Measurements from ENCODE around the gene NKX2-2.

The NKX2-2 gene

DNA sequence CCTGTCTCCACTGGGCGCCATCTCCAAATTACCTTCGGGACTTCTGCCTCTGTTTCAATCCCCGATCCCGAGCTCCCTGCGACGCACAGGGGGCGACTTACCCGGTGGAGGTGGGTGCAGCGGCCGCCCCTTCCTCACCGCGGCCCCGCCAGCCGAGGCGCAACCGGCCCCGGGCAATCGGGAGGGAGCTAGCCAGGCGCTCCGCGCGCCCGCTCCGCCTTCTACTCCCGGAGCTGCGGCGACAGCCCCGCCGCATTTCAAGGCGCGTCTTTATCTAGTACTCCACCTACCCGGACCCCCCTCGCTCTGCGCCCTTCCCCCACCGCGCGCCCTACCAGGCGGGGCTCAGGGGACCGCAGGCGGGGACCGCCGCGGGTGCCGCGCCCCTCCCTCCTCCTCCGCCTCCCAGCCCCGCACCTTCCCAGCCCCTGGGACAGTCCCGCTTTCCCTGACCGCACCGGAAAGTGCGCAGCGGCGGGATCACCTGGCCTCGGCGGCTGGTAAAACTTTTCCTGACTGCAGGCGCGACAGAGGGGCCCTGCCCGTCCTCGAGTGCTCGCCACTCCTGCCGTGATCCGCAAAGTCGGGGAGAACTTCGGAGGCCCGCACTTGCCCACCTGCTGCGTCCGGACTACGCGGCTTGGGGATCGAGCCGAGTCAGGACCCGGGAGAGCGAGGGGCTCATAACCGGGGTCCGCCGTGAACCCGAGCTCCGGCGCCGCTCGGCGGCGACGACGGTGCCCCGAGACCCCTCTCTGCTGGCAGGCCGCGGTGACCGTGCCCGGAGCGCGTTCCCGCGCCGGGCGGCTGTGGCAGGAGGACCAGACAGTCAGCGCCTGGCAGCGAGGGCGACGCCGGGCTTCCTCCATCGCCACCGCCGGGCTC is 8.0 kb upstream of the NKX2-2 start:
- no peak for FAIRE-seq

DNA sequence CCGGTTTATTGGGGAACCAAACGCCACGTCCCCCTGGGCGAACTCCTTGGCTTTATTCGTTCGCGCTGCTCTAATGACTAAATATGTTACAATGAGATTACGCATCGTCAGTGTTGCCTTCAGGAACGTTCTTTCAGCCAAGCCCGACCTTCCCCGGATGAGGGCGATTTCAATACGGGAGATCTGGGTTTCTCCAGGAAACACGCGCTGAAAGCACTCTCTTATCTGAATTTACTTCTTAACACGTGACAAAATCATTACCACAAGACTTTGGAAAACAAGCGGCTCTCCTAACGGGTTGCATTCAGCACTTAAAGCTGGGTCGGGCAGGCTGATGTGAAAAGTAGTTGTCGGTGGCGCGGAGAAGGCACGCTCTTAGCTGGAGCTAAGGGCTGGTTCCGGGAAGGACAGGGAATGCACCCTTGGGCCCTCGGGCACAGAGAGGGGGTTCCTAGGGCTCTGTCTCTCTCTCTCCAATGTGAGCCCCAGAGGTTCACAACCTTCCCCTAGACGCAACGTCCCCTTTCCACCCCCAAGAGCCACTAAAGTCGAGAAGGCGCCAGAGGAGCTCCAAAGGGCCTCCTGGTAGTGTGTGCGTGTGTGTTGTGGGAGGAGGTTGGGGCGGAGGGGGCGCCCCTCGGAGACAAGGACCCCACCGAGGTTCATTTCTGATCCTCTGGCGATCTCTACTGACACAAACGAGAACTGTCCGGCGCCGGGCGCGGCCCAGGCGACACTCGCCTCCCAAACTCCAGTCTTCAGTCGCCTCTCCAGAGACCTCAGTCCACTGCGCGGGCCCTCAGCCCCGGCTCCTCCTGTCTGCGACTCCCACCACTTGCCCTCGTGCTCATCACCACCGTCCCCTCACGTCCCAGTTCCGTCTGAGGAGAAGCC is 7.1 kb upstream of the NKX2-2 start:
- no peak for FAIRE-seq

- FAIRE-seq, result no peak
These were observed 5.3 kb upstream of the NKX2-2 start for GRCh38 chr20:21519136-21519584.

- no peak for FAIRE-seq
These were observed 4.6 kb upstream of the NKX2-2 start for GRCh38 chr20:21518292-21518991.

DNA sequence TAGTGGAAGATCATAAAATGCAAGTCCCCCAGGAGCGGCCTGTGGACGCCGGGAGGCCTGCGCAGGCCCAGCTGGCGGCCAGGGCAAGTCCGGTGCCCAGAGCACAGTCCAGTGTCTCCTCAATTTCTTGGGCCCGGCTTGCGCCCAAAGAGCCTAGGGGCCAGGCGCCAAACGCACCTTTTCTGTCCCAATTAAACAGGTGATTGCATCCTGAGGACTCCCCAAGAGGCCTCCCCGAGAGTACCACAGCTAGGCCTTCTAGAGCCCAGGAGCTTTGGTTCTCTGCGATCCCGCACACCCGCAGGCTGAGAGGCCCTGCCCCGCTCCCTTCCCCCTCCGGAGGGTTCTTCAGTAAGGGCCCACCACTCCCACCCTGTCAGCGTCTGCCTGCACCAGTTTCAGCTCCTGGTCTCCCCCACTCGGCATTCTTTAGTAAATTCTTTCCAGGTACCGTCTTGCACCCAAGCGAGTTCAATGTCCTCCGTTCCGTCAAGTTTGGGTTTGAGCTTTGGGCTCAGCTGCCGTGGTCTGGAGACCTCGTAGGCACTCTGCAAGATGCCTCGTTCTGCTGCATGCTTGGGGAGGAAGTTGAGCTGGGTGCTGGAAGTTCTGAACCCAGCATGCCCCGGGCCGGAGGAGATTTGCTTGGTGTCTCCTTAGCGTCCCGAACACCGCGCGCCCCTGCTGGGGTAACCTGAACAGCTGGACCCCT is 3.9 kb upstream of the NKX2-2 start:
- FAIRE-seq, result no peak

- no peak for FAIRE-seq
These were observed 3.1 kb upstream of the NKX2-2 start for GRCh38 chr20:21516861-21517565.

DNA sequence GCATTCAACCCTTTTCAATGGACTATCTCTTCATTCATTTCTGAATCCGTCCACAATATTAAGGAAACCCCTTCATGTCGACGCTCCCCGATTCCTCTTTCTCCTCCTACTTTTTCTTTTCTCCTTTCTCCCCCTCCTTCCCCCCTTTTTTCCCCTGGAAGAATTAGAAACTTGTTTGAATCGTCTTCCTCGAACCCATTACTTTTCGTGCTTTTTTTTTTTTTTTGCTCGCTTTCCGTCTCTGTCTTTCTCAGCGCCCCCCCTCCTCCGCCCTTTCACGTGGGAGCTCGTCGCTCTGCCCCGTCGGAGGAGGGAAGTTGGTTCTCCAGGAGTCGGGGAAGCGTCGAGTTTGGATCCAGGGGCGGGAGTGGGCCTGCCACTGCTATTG is 2.3 kb upstream of the NKX2-2 start:
- FAIRE-seq, result no peak

DNA sequence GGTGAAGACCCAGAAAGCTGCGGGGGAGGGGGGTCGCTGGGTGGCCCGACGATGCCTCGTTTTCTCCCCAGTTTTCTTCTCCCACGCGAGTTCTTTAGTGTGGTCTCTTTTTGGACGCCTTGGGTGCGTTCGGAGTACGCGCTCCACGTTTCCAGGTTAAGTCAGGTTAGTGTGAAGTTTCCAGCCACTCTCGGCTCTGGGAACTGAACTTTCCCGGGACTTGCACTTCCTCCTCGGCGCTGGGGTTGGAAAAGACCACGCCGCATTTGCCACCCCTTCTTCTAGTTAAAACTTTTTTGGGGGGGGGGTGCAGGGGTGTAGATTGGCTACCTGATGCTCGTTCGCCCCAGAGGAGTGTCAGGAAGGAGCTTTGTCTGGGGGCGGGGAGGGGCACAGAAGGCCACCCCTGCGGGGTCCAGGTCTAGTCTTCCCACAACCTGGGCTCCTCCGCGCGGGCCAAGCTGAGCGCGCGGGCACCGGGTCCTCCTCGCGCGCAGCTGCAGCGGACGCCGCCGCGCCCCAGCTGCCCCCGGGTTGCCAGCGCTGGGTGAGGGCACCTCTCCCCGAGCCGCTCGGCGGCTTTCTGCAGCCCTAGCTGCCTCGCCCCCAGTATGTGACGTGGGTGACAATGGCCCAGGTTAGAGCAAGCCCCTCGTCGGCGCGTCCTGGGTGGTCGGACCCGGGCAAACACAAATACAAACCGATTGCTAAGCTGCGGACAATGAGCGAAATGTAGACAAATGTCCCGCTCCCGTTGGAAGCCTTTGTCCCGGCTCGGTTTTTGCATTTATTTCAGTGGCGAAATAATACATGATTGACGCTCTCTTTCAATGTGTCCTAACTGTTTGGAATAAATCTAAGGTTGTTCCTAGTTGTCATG is 1.7 kb upstream of the NKX2-2 start:
- FAIRE-seq, result no peak

DNA sequence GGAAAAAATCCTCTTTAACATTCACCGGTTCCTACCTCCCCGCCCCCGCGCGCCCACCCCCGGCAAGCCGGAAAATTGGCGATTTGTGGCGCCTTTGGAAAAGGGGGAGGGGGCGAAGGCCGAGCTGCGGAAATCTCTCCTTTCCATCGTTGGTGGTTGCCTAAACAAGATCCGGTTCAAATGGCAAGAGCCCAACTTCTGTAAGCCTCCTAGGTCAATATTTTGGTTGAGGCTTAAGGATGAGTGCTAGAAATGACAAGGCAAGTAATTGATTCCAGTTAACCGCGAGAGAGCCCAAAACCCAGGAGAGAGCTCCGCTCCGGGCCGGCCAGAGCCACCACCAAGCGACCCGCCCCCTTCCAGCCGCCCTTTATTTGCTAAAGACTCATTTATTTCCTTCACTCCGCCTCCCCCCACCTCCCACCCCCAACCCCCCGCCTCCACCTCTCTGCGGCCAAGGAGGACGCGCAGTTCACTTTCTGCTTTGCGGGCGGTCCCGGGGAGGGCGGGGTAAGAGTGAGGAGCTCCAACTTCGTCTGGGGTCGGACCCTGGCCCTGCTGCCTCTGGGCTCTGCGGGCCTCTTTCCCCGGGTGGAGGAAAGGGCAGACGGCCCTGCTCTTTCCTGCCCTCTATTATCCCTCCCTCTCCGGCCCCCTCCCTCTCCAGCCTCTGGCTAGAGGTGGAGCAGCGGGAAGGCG is 838 bp upstream of the NKX2-2 start:
- no peak for FAIRE-seq

GRCh38 chr20:21513181-21513663 is 642 bp downstream of the NKX2-2 start:
- FAIRE-seq, result no peak

GRCh38 chr20:21512634-21513180 is 1.2 kb downstream of the NKX2-2 start:
- no peak for FAIRE-seq

DNA sequence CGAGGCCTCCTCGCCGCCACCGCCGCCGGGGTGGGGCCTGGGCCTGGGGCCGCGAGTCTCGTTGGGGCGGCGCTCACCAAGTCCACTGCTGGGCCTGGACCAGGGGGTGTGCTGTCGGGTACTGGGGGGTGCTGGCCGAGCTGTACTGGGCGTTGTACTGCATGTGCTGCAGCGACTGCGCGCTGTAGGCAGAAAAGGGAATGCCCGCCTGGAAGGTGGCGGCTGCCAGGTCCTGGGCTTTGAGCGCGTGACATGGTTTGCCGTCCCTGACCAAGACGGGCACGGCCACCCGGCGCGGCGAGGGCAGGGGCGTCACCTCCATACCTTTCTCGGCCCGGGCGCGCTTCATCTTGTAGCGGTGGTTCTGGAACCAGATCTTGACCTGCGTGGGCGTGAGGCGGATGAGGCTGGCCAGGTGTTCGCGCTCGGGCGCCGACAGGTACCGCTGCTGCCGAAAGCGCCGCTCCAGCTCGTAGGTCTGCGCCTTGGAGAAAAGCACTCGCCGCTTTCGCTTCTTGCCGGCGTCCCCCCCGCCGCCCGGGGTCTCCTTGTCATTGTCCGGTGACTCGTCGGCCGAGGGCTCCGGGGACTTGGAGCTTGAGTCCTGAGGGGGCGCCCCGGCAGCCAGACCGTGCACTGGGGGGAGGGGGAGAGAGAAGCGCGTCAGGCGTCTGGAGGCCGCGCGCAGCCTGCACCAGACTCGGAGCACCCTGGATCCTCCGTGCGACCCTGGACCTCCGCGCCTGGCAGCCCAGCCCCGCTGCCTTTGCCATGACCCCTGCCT is 1.8 kb downstream of the NKX2-2 start:
- FAIRE-seq, result no peak

DNA sequence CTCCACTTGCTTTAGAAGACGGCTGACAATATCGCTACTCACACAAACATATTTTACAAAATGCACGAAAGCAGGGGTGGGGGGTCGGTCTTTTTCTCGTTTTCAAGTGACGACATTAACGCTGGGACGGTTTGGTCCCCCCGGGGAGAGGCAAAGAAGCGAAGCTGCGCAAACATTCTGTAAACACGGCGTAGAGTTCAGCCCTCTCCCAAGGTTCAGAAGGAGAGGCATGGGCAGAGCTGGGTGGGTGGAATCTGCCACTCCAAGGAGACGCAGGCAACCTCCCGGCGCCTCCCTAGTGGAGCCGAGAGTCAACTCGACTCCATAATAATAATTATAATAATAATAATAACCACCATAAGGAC is 2.4 kb downstream of the NKX2-2 start:
- FAIRE-seq, result no peak

- FAIRE-seq, result no peak
These were observed 3.2 kb downstream of the NKX2-2 start for GRCh38 chr20:21510414-21511384.

GRCh38 chr20:21509597-21510371 is 4.1 kb downstream of the NKX2-2 start:
- FAIRE-seq, result no peak

DNA sequence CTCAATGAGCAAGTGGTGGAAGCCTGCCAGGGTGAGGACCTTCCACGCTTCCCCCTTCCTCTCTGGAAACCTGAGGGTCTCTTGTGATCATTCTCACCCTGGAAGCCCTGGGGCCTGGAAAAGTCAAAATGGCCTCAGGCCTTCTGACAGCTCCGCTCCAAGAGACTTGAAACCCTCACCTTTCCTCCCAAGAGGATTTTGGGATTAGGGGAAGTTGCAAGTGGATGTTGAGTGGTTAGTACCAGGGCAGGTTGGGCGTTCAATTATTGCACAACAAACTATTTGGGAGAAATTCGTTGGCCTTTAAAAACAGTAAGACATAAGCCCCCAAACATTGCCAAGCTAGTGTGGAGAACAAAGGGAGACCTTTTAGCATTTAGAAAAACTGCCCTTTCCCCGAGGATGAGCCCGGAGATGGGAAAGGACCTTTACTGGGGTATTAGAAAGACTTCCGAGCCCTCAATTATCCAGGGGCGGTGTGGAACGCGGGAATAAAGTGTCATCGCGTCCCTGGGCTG is 4.7 kb downstream of the NKX2-2 start:
- no peak for FAIRE-seq

Measured in islet of Langerhans (tissue), 1 donor.